Stimulated activated naive CD4-positive, alpha-beta T cell (primary cell): ENCODE results near the gene ASAP2.

Source experiments
- DNase-seq, 6 experiments: peaks; one replicate each; lab custom pipeline; 2025; lab: John Stamatoyannopoulos, UW

Gene ASAP2

GRCh38 chr2:9205963-9206948 is at the start of gene ASAP2:
Gene ASAP2, plus strand, starts transcription at chr2:9206812. Its CDS starts 293 bp downstream, at chr2:9207105.
- DNase-seq = no peak

- no peak for DNase-seq
These were observed 47.5 kb upstream of the ASAP2 start for GRCh38 chr2:9158786-9159779.

- DNase-seq = no peak
These were observed 45.9 kb upstream of the ASAP2 start for GRCh38 chr2:9160732-9161131.

- no peak for DNase-seq
These were observed 43.8 kb upstream of the ASAP2 start for GRCh38 chr2:9162841-9163240.

- no peak for DNase-seq
These were observed 43.1 kb upstream of the ASAP2 start for GRCh38 chr2:9163306-9164111.

DNA sequence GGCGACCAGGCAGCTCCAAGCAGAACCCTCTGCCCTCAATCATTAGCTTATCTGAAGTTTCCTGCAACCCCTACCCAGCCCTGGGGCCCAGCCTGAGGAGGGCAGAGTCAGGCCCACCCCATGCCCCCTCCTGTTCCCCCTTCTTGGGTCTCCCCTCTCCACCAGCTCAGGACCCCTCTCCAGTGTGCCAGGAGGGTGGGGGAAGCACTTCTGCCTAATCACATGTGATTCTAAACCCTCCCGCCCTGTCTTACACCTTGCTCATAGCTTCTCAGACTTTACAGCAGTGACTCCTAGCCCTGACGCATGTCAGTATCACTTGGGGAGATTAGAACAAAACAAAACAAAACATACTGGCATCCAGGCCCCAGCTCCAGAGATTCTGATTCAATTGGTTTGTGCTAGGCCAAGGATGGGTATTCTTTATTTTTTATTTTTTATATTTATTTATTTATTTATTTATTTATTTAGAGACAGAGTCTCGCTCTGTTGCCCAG is 42.5 kb upstream of the ASAP2 start:
- DNase-seq = no peak

GRCh38 chr2:9165625-9166024 is 41.0 kb upstream of the ASAP2 start:
- DNase-seq = no peak

DNA sequence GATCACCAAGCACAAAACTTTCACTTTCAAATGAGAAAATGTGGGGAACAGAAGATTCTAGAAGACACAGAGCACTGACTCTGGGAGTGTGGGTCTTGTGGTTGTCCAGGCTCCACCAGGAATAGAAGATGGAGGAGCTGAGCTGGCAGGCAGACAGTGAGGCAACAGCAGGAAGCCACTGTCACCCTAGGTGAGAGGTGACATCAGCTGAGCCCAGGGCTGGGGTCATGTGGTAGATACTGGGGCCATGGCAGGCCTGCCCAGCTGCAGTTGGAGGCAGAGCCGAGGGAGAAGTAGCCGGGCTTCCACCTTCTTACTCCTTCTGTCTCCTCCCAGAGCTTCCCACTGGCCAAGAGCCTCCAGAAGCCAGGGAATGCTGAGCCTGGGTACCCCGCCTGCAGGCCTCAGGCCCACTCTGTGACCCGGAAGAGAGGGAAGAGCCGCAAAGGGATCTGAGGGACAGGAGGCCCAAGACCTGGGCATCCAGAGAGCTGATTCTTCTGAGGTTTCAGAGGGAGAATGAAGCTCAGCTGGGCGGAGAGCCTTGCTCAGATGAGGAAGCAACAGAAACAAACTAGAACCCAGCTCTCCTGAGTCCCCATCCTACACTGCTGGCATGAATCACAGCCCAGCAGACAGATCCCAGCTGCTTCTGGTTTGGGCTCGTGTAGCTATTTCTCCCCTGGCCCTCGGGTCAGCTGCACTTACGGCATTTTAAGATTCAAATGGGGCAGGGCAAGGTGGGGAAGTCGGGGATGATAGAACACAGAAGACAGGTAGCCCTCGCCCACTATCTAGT is 39.8 kb upstream of the ASAP2 start:
- no peak for DNase-seq

- DNase-seq = no peak
These were observed 38.6 kb upstream of the ASAP2 start for GRCh38 chr2:9167718-9168657.

GRCh38 chr2:9168821-9169221 is 37.8 kb upstream of the ASAP2 start:
- no peak for DNase-seq

GRCh38 chr2:9169349-9170107 is 37.1 kb upstream of the ASAP2 start:
- DNase-seq = no peak

DNA sequence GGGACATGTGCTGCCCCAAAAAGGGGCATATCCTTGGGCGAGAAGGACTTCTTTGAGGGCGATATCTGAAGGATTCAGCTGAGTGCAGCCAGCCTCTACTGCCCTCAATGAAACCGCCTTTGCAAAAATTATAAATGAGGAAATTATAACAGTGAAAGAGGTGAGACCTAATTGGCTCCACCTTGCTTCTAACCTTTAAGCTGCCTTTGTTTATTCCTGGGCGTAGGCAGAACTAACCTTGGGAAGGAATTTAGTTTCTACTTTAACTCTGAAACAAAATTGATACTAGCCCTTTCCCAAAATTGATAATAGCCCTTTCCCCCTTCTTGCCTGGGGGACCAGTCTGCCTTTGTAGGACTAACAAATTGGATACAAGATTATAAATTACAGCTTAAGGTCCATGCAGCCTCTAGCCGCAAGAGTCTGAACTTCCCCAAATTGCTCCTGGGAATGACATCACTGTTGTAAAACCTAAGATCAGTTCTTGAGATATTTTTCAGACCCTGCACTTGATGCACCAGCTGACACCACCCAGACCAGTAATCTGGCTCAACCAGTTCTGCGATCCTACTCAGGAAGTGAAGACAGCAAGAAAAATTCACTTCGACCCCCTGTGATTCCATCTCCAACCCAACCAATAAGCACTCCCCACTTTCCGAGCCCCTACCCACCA is 36.0 kb upstream of the ASAP2 start:
- no peak for DNase-seq

DNA sequence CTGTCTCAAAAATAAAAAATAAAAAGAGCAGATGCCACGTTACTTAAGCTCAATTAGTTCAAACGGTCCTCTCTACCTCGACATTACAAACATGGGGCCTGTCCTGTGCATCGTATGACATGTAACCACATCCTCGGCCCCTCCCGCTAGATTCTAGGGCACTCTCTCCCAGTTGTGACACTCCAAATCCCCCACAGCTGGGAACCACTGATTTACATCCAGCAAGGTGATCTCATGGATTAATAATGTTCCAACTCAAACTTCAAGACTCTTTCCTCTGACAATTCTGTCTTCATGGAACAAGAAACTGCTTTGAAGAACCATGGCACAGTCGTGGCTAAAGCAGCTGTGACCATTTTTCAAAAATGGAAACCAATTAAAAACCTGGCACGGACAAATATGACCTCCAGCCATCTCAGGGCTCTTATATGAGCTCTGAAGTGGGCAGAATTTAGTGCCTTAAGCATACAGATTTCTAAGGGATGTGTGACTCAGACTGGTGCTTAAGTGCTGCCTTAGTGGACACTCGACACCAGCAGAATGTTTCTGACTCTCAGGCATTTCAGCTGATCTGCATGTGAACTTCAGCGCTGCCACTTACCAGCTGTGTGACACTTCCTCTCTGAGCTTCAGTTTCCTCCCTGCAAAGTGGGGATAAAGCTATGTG is 31.7 kb upstream of the ASAP2 start:
- no peak for DNase-seq

DNA sequence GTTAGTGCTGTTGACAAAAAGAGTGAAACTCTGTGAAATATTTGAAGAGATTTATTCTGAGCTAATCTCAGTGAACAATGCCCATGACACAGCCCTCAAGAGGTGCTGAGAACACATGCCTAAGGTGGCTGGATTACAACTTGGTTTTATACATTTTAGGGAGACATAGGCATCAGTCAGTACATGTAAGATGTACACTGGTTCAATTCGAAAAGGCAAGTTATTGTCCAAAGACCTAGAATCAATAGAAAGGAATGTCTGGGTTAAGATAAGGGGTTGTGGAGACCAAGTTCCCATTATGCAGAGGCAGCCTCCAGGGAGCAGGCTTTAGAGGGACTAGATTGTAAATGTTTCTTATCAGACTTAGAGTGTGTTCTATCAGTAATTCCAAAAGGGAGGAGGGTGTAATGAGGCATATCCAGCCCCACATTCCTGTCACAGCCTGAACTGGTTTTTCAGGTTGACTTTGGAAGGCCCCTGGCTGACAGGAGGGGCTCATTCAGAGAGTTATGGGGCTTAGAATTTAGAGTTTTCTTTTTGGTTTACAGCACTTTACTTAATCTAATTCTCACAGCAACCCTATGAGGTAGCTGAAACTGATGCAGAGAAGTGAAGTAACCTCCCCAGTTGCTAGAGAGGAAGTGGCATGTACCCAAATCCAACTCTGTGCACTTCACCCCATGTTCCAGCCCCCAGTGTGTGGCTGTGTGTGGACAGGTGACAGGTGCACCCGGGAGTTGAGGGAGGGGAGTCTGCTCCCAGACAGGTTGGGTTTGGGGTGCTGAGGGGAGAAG is 28.3 kb upstream of the ASAP2 start:
- no peak for DNase-seq

- no peak for DNase-seq
These were observed 27.6 kb upstream of the ASAP2 start for GRCh38 chr2:9178904-9179571.

DNA sequence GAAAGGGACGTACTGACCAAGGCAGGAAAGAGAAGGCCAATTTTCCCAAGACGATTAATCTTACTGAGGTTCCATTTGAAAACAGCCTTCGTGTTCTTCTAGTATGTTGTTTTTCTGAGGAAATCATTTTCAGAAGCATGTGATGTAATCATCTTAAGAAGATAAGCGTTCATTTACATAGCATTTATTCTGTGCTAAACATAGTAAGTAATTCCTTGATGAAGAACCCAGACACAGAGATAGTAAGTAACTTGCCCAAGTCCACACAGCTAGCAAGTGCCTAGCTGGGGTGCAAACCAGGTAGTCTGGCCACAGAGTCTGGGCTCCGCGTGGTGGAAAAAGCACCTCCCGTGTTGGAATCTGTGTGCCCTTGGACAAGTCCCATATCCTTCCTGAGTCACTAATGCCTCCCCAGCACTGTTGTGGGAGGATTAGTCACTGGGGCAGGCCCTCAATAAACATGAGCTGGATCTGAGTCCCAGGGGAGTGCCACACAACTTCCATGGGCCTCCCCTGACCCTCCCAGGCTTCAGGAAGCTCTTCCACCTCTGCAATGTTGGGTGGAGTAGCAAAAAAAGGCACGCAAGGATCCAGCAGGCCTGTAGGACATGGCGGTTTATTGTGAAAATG is 26.9 kb upstream of the ASAP2 start:
- DNase-seq = no peak
